Nucleus accumbens (tissue), 56 donors: ENCODE data around the gene FLVCR1.
A peak's percentile ranks its signal among the peaks of the same experiment; 100 is the strongest.
"Not testable (repeated sequence)": the region's sequence is repeated elsewhere in the genome, so short reads cannot be mapped to it uniquely, and the experiment has no call there.

ENCODE experiments used
- DNase-seq, 56 donors: peaks; one replicate each; lab custom pipeline; 2025; lab: John Stamatoyannopoulos, UW

The FLVCR1 gene

GRCh38 chr1:212914110-212914509 is 56.0 kb downstream of the FLVCR1 start:
- DNase-seq, result not testable (repeated sequence)

DNA sequence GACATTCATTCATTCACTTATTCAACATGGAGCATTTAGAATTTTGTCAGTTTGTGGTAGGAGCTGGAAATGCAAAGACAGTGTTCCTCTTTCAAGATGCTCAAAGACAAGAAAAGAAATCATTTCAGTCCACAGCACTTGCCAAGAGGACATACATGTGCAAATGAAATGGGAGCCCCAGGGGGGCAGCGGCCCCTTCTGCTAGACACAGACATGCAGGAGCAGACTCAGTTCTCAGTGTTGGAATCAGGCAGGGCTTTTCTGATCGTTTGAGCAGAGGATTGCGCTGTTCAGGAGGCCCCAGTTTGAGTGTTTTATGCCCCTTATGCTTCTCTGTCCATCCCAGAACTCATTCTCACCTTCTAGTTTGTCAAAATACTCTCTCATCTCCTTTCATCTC is 56.7 kb downstream of the FLVCR1 start:
- DNase-seq, result no peak

- peak in 8 of 56 donors; percentile 5 to 51 (median 14) for DNase-seq
Measured at GRCh38 chr1:212915245-212916091, 57.4 kb downstream of the FLVCR1 start.

- peak in 7 of 56 donors; percentile 2 to 27 (median 12) for DNase-seq
Measured at GRCh38 chr1:212916481-212917133, 58.5 kb downstream of the FLVCR1 start.

DNA sequence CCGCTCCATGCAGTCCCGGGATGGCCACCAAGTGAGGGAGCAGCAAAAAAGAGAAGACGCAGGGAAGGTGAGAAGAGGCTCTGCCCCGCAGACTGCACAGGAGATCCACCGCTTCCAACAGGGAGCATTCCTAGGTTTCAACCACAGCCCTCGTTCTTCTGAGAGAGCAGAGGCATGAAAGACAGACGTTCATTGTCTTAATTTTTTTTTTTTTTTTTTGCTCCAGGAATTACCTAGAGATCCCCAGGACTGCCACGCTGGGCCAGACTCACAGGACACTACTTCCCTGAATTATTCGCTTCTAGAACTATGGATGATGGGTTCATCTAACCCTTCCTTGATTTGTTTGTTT is 59.0 kb downstream of the FLVCR1 start:
- no peak for DNase-seq

GRCh38 chr1:212917858-212918257 is 59.8 kb downstream of the FLVCR1 start:
- no peak for DNase-seq

- DNase-seq, result no peak
Measured at GRCh38 chr1:212918824-212919223, 60.7 kb downstream of the FLVCR1 start.

DNA sequence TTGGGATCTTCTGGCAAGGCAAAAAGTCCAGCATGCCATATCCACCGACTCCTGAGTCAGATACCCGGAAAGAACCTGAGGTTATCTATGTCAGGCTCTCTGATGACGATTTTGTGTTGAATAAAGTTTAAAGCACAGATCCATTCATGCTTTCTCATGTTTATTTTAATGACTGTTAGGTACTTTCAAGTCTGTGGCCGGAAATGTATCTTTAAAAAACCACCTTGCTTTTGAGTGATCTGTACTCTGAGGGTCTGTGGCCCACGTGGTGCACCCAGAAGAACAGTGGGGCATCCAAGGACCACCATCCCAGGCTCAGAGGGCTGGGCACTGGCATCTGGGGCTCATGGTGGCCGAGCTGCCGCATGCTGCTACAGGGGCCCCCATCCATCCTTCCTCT is 62.2 kb downstream of the FLVCR1 start:
- DNase-seq, result no peak

GRCh38 chr1:212920896-212921295 is 62.8 kb downstream of the FLVCR1 start:
- DNase-seq, result no peak

DNA sequence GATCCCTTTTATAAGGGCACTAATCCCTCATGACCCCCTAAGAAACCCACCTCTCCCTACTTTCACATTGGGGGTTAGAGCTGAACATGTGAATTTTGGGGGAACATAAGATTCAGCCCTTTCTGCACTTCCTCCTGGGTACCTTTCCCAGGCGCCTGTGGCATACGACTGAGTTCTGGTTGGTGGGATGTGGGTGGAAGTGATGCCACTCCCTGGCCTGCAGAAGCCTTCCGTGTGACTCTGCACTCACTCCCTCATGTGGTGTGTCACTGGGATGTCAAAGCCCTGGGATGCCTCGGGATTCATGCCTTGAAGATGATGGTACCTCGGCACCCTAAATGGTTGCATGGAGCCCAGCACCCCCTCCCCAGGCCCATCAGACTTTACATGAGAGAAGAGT is 63.9 kb downstream of the FLVCR1 start:
- no peak for DNase-seq

DNA sequence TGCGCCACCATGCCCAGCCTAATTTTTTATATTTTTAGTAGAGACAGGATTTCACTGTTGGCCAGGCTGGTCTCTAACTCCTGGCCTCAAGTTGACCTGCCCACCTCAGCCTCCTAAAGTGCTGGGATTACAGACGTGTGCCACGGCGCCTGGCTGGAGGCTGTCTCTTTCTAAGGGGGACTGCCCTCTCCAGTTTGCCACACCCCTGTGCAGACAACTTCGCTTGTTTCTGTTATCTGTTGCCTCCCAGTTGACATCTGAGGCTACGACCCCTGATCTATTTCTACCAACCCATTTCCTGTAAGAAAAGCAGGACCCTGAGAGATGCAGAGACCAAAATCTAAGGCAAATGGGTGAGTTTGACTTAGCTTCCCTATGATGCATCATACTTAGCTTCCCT is 68.3 kb downstream of the FLVCR1 start:
- no peak for DNase-seq

DNA sequence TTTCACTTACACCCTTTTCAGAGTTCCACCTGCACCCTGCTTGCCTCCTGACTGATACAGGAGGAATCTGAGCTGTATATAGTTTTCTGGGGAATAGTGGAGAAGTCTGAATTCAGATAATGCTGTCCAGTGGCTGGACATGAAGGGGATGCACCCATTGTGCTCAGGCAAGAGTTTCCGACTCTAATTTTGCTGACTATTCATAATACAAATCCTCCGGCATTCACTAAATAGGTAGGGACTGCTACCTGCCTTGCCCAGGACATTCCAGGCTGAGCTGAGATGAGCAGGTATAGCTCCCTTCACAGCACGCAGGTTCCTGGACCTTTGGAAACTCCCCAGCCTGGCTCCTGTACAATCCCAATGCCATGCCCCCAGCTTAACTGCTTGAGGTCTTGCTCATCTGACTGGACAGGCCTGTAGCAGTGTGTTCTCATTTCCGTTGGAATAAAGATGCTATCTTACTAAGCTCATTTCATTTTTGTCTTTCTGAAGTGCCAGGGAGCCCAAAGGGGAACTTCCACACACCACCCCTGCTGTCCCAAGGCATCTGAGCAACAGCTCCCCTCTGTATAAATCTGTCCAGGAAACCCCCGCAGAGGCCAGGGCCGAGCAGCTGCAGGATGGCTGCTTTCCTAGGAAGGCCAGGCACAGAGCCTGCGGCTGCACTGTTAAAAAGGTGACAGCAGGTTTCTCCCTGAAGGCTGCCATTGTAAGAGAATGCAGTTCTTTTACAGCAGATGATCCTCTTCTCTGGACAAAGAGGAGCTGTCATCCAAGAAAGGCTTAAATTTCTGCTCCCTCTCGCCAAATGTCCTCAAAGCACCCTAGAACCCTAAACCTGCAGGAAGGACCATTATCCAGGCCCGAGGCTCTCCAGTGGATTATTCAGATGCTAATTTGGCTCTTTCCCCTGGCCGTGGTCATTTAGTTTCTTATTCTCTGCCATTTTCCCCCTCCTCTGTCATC is 70.5 kb downstream of the FLVCR1 start:
- DNase-seq, result no peak

GRCh38 chr1:212930986-212931678 is 73.1 kb downstream of the FLVCR1 start:
- no peak for DNase-seq

- no peak for DNase-seq
Measured at GRCh38 chr1:212933815-212934471, 75.9 kb downstream of the FLVCR1 start.

GRCh38 chr1:212935387-212935981 is 77.4 kb downstream of the FLVCR1 start:
- DNase-seq, result no peak

GRCh38 chr1:212937034-212937433 is 79.0 kb downstream of the FLVCR1 start:
- no peak for DNase-seq

- no peak for DNase-seq
Measured at GRCh38 chr1:212938846-212939245, 80.8 kb downstream of the FLVCR1 start.

- DNase-seq, result no peak
Measured at GRCh38 chr1:212941452-212941851, 83.4 kb downstream of the FLVCR1 start.

- DNase-seq, result no peak
Measured at GRCh38 chr1:212942679-212943392, 84.8 kb downstream of the FLVCR1 start.
